ENCODE results near the gene TTC7B. TPM values are rescaled to one million over a fixed set of nuclear protein-coding genes. Genes with fewer than 3 reads are reported as not detected.

TTC7B gene
- total RNA-seq, 1 experiment from 2014 or later = 40.9 TPM

- intact Hi-C loops (cut with micrococcal nuclease; ENCODE audit: unreplicated experiment) = no loop called here
- in situ Hi-C loops (cut with HindIII; ENCODE audit: low pct_unique_long_range_greater_than_20kb, low sequenced_read_pairs) = no loop called here
- no peaks in the 10 kb centered on the region for H3K27me3 ChIP-seq (ENCODE audit: control insufficient read depth, insufficient read depth, low read length)
- no peaks in the 10 kb centered on the region for H3K36me3 ChIP-seq (ENCODE audit: control insufficient read depth, insufficient read depth, low read length)
- POLR2A ChIA-PET = no interaction called here
- ATAC-seq (no peak), DNase-seq (ENCODE audit: low read depth, low spot score) (no peak)
- H3K4me1 ChIP-seq (ENCODE audit: control insufficient read depth, insufficient read depth, low read length) = no peaks in the 10 kb centered on the region
- no peak overlapping the region for H3K27ac ChIP-seq (ENCODE audit: low read length)
- TF ChIP-seq TCF7L2 (IDR thresholded peaks at IDR 0.05; ENCODE audit: low read depth, low read length) (no peak), SIN3A (IDR thresholded peaks at IDR 0.05; ENCODE audit: borderline replicate concordance, insufficient read depth, low read depth, low read length) (no peak), POLR2AphosphoS5 (IDR thresholded peaks at IDR 0.05; ENCODE audit: low read depth, low read length) (no peak)
- TF ChIP-seq, protein P1, sequence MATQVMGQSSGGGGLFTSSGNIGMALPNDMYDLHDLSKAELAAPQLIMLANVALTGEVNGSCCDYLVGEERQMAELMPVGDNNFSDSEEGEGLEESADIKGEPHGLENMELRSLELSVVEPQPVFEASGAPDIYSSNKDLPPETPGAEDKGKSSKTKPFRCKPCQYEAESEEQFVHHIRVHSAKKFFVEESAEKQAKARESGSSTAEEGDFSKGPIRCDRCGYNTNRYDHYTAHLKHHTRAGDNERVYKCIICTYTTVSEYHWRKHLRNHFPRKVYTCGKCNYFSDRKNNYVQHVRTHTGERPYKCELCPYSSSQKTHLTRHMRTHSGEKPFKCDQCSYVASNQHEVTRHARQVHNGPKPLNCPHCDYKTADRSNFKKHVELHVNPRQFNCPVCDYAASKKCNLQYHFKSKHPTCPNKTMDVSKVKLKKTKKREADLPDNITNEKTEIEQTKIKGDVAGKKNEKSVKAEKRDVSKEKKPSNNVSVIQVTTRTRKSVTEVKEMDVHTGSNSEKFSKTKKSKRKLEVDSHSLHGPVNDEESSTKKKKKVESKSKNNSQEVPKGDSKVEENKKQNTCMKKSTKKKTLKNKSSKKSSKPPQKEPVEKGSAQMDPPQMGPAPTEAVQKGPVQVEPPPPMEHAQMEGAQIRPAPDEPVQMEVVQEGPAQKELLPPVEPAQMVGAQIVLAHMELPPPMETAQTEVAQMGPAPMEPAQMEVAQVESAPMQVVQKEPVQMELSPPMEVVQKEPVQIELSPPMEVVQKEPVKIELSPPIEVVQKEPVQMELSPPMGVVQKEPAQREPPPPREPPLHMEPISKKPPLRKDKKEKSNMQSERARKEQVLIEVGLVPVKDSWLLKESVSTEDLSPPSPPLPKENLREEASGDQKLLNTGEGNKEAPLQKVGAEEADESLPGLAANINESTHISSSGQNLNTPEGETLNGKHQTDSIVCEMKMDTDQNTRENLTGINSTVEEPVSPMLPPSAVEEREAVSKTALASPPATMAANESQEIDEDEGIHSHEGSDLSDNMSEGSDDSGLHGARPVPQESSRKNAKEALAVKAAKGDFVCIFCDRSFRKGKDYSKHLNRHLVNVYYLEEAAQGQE (IDR thresholded peaks at IDR 0.05; ENCODE audit: insufficient read depth in 1 of 2, low read depth in 2 of 2, low read length in 1 of 2) = no peak
- TF ChIP-seq, protein P2, sequence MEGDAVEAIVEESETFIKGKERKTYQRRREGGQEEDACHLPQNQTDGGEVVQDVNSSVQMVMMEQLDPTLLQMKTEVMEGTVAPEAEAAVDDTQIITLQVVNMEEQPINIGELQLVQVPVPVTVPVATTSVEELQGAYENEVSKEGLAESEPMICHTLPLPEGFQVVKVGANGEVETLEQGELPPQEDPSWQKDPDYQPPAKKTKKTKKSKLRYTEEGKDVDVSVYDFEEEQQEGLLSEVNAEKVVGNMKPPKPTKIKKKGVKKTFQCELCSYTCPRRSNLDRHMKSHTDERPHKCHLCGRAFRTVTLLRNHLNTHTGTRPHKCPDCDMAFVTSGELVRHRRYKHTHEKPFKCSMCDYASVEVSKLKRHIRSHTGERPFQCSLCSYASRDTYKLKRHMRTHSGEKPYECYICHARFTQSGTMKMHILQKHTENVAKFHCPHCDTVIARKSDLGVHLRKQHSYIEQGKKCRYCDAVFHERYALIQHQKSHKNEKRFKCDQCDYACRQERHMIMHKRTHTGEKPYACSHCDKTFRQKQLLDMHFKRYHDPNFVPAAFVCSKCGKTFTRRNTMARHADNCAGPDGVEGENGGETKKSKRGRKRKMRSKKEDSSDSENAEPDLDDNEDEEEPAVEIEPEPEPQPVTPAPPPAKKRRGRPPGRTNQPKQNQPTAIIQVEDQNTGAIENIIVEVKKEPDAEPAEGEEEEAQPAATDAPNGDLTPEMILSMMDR (IDR thresholded peaks at IDR 0.05) = no peak
- CTCF ChIA-PET = no interaction called here
- H3K4me3 ChIP-seq (ENCODE audit: low read depth in 2 of 2, low read length in 2 of 2) = no peak overlapping the region
- BruUV-seq (replicated peaks) = no TSS peak
- no peaks in the 10 kb centered on the region for H3K9me3 ChIP-seq (ENCODE audit: control insufficient read depth, insufficient read depth, low read depth, low read length)
Observed at GRCh38 chr14:90733139-90733808, 83.0 kb downstream of the TTC7B start.

GRCh38 chr14:90732718-90733117, 83.5 kb downstream of the TTC7B start:
- ChIA-PET CTCF (no interaction called here), POLR2A (no interaction called here)
- no peaks in the 10 kb centered on the region for H3K36me3 ChIP-seq (ENCODE audit: control insufficient read depth, insufficient read depth, low read length)
- intact Hi-C loops (cut with micrococcal nuclease; ENCODE audit: unreplicated experiment) (no loop called here), in situ Hi-C loops (cut with HindIII; ENCODE audit: low pct_unique_long_range_greater_than_20kb, low sequenced_read_pairs) (no loop called here)
- no peak overlapping the region for H3K4me3 ChIP-seq (ENCODE audit: low read depth in 2 of 2, low read length in 2 of 2)
- no peaks in the 10 kb centered on the region for H3K27me3 ChIP-seq (ENCODE audit: control insufficient read depth, insufficient read depth, low read length)
- ATAC-seq (no peak), DNase-seq (ENCODE audit: low read depth, low spot score) (no peak)
- BruUV-seq (replicated peaks) = no TSS peak
- TF ChIP-seq TCF7L2 (IDR thresholded peaks at IDR 0.05; ENCODE audit: low read depth, low read length) = no peak
- TF ChIP-seq POLR2AphosphoS5 (IDR thresholded peaks at IDR 0.05; ENCODE audit: low read depth, low read length) = no peak
- TF ChIP-seq, protein P1 (IDR thresholded peaks at IDR 0.05; ENCODE audit: insufficient read depth in 1 of 2, low read depth in 2 of 2, low read length in 1 of 2) = no peak
- TF ChIP-seq SIN3A (IDR thresholded peaks at IDR 0.05; ENCODE audit: borderline replicate concordance, insufficient read depth, low read depth, low read length) = no peak
- TF ChIP-seq, protein P2 (IDR thresholded peaks at IDR 0.05) = no peak
- H3K27ac ChIP-seq (ENCODE audit: low read length) = no peak overlapping the region
- H3K9me3 ChIP-seq (ENCODE audit: control insufficient read depth, insufficient read depth, low read depth, low read length) = no peaks in the 10 kb centered on the region
- H3K4me1 ChIP-seq (ENCODE audit: control insufficient read depth, insufficient read depth, low read length) = no peaks in the 10 kb centered on the region
